Stomach (tissue), 4 donors: ENCODE measurements around the gene PHF1.

Experiments used
- CTCF ChIP-seq, 7 experiments: fragments of 450-650 bp in 4 of 7; fragments of 200-600 bp in 3 of 7; sonication (generic) in 3 of 7; IDR thresholded peaks; one replicate each; pipeline ENCODE4 v1.5.1; 2016 to 2019; ENCODE audit warnings: antibody characterized with exemption in 7 of 7, control low read depth in 2 of 7, mild to moderate bottlenecking in 1 of 7
- POLR2A ChIP-seq, 4 donors: fragments of 450-650 bp; IDR thresholded peaks; one replicate each; pipeline ENCODE4 v1.6.1; 2016; ENCODE audit warnings: antibody characterized with exemption in 4 of 4, control low read depth in 2 of 4, mild to moderate bottlenecking in 1 of 4, moderate library complexity in 1 of 4
- POLR2AphosphoS5 ChIP-seq, 3 donors: sonication (generic); formaldehyde crosslinking; IDR thresholded peaks; one replicate each; pipeline ENCODE4 v1.6.1; 2016; ENCODE audit warnings: antibody characterized with exemption in 3 of 3

GRCh38 chr6:33373960-33374910, 36.6 kb upstream of the PHF1 start:
- no peak for TF ChIP-seq POLR2A (IDR thresholded peaks at IDR 0.05)
- TF ChIP-seq CTCF (IDR thresholded peaks at IDR 0.05), result no peak
- no peak for TF ChIP-seq POLR2AphosphoS5 (IDR thresholded peaks at IDR 0.05)
